ENCODE results near the gene LIMS3. TPM values are rescaled to one million over a fixed set of nuclear protein-coding genes. Genes with fewer than 3 reads are reported as not detected.
"Not testable (repeated sequence)": the region's sequence is repeated elsewhere in the genome, so short reads cannot be mapped to it uniquely, and the experiment has no call there.

Gene LIMS3
- total RNA-seq, 2 experiments from 2014 or later: 3.3 to 3.7 TPM

DNA sequence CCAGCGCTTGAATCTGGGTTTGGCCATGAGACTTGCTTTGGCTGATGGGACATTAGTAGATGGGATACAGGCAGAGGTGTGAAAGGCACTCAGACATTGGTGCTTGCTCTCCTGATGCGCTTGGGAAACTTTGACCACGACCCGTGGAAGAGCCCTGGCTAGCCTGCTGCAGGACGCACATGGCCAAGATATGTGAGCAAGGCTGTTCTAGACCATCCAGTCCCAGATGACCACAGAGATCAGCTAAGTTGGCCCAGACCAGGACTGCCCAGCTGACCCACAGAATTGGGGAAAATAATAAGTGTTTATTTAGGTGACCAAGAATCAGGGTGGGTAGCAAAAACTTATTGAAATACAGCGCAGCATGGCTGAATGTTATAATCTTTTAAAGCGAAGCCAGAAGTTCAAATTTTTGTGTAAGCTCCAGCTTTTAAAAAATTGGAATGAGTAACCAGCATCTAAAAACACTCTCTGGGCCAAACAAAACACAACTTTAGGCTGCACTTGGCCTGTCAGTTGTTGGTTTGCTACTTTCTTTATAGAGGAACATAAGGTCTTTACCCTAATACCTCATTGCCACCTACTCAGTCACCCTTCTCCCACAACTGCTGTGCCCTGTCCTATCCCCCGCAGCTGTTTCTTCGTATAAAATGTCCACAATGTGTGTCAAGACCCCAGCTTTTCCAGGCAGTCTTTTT lies 51.8 kb downstream of the LIMS3 start:
- H3K27ac Mint-ChIP-seq; H3K9me3 Mint-ChIP-seq; DNase-seq; H3K27me3 Mint-ChIP-seq; POLR2A ChIA-PET; H3K36me3 Mint-ChIP-seq (ENCODE audit: low read depth); H3K4me1 Mint-ChIP-seq; CTCF ChIA-PET; H3K4me3 Mint-ChIP-seq: not testable (repeated sequence)

DNA sequence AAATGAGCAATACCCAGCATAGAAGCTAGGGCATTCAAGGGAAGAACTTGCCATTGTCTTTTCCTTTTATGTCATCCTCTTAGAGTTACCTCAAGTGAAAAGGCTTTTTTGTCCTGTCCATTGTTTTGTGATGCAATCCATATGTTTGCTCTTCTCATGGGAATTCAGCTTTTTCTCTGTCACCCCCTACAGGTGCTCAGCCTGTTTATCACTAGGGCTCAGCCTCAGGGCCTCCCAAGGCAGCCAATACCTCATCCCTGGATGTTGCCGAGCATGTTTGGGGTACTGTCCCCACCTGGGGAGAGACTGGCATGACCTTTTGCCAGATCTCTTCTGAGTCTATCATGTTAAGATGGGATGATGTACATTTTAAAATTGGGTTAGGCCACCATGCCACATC lies 65.5 kb downstream of the LIMS3 start:
- POLR2A ChIA-PET; H3K27ac Mint-ChIP-seq; H3K4me3 Mint-ChIP-seq; DNase-seq; CTCF ChIA-PET; H3K9me3 Mint-ChIP-seq; H3K4me1 Mint-ChIP-seq; H3K27me3 Mint-ChIP-seq; H3K36me3 Mint-ChIP-seq (ENCODE audit: low read depth): not testable (repeated sequence)

DNA sequence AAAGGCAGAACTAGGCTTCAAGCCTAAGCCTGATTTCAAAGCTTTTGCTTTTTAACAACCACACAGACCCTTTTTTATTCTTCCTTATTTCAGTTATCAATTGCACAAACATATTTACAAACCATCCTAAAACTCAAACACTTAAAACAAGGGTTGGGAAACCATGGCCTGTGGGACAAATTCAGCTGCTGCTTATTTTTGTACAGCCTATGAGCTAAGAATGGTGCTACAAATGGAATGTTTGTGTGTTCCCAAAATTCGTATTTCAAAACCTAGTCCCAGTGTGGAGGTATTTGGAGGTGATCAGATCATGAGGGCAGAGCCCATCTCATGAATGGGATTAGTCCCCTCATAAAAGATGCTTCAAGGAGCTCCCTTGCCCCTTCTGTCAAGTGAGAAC lies 67.0 kb downstream of the LIMS3 start:
- H3K4me1 Mint-ChIP-seq; H3K27me3 Mint-ChIP-seq; H3K36me3 Mint-ChIP-seq (ENCODE audit: low read depth); H3K4me3 Mint-ChIP-seq; POLR2A ChIA-PET; H3K9me3 Mint-ChIP-seq; CTCF ChIA-PET; DNase-seq; H3K27ac Mint-ChIP-seq: not testable (repeated sequence)

DNA sequence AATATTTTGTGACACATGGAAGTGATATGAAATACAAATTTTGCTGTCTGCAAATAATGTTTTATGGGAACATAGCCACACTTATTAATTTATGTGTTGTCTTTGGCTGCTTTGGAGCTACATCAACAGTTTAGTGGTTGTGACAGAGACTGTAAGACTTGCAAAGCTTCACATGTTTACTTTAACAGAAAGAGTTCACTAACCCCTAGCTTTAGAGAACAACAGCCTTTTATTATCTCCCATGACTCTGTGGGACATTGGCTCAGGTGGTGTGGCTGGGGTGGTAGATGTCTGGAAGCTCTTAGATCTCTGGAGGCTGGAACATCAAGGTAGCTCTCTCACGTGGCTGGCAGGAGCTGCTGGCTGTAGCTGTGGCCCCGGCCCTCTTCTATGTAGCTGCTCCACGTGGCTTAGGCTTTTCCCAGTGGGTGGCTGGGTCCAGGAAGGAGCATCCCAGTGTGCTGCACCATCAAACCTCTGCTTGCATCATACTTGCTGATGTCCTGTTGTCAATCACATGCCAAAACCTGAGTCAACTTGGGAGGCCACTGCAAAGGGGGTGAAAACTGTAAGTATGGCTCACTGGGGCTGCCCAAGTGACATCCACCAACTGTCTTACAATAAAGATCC lies 67.7 kb downstream of the LIMS3 start:
- H3K27ac Mint-ChIP-seq, DNase-seq, H3K9me3 Mint-ChIP-seq: not testable (repeated sequence)

DNA sequence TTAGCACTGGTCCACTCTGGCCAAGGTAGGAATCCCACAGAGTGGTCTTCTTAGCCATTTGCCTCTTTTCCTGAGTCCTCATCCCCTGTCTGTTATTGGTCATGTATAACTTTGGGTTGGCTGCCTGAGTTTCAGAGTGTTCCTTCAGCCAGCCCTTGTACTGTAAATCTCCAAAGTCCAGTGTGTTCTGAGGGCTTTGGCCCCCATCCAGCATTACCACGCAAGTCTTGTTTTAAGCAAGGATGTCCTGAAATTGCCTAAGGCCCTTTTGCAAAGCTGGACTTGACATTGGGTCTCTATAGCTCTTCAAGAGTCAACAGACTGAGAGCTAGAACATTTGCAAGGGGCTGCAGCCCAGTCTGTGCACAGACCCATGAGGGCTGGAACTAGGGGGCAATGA lies 68.4 kb downstream of the LIMS3 start:
- H3K9me3 Mint-ChIP-seq; H3K36me3 Mint-ChIP-seq (ENCODE audit: low read depth); DNase-seq; POLR2A ChIA-PET; H3K4me1 Mint-ChIP-seq; H3K4me3 Mint-ChIP-seq; H3K27me3 Mint-ChIP-seq; CTCF ChIA-PET; H3K27ac Mint-ChIP-seq: not testable (repeated sequence)

More for the DNA sequence above, 67.7 kb downstream of the LIMS3 start:
- H3K4me3 Mint-ChIP-seq; H3K4me1 Mint-ChIP-seq; H3K36me3 Mint-ChIP-seq (ENCODE audit: low read depth); H3K27me3 Mint-ChIP-seq; CTCF ChIA-PET; POLR2A ChIA-PET: not testable (repeated sequence)

DNA sequence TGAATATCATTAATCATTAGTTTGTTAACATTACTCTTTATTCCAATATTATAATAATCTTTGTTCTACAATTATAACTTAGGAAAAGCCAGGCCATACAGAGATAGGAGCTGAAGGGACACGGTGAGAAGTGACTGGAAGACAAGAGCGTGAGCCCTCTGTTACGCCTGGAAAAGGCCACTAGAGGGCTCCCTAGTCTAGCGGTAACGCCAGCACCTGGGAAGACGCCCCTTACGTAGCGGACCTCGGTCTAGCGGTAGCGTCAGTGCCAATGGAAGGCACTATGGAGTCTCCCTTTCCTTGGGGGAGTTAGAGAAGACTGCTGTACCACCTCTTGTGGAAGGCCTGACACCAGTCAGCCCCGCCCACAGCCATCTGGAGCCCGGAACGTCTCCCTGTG lies 71.4 kb downstream of the LIMS3 start:
- H3K27me3 Mint-ChIP-seq; H3K36me3 Mint-ChIP-seq (ENCODE audit: low read depth); H3K9me3 Mint-ChIP-seq; DNase-seq; H3K27ac Mint-ChIP-seq; CTCF ChIA-PET; H3K4me3 Mint-ChIP-seq; POLR2A ChIA-PET; H3K4me1 Mint-ChIP-seq: not testable (repeated sequence)

DNA sequence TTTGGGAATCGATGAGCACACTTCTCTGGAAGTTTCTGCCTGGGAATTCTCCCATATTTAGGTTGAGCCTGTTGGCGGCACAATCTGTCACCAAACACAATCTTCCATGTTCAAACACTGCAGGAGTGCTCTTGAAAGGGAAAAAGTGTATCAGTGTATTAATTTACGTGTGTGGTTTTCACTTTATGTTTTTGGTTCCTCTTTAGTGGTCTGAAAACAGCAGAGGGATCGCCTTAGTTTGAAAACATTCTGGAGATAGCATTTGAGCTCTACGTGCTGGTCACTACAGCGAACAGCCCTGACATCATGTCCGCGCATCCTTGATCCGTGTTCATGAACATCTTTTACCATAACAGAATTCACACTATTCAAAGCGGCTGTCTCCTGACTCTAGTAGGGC lies 73.2 kb downstream of the LIMS3 start:
- POLR2A ChIA-PET; DNase-seq; H3K4me3 Mint-ChIP-seq; CTCF ChIA-PET; H3K27me3 Mint-ChIP-seq; H3K36me3 Mint-ChIP-seq (ENCODE audit: low read depth); H3K4me1 Mint-ChIP-seq; H3K27ac Mint-ChIP-seq; H3K9me3 Mint-ChIP-seq: not testable (repeated sequence)

Other genes with a start within 250 kb of the LIMS3 start
- 10 to 100 TPM; 16.1 to 20.3 TPM for gene RGPD5, start 104.4 kb upstream of the LIMS3 start, total RNA-seq
- gene MALL, start 217.1 kb downstream of the LIMS3 start, total RNA-seq: not detected

All from activated CD4-positive, alpha-beta memory T cell treated with anti-CD3 and anti-CD28 coated beads, Interleukin-2, amount 10 ng/mL, durations not matched to agents 7 days and 5 days (primary cell).